GM20000 (cell line): ENCODE data around the gene TET3.

Source experiments
- DNase-seq: peaks from one replicate; pipeline ENCODE4 v3.0.0; 2012; ENCODE audit warnings: low spot score
- TF ChIP-seq, protein P1 (sequence below): IDR thresholded peaks from 2 replicates; pipeline ENCODE4 v1.5.1; 2012; ENCODE audit warnings: mild to moderate bottlenecking, control low read depth; ENCODE audit errors: extremely low read depth, missing control alignments

TET3 gene

DNA sequence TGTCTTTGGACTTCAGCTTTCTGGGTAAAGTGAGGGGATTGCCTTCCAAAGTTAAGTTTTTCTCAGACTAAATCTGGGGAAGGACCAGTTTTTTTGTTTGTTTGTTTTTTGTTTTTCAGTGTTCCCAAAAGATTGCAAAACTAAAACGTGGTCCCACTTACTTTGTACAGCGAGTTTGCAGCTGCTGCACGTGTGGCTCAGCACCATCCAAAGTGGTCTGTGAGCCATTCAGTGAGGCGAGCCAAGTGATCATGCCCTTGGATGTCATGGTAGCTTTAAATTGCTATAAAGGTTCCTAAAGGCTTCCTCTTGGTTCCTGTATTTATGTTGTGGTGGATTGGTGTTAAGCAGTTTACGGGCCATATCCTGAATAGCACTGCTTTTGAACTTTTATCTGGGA lies 23.0 kb downstream of the TET3 start:
- no peak for DNase-seq
- TF ChIP-seq, protein P1, sequence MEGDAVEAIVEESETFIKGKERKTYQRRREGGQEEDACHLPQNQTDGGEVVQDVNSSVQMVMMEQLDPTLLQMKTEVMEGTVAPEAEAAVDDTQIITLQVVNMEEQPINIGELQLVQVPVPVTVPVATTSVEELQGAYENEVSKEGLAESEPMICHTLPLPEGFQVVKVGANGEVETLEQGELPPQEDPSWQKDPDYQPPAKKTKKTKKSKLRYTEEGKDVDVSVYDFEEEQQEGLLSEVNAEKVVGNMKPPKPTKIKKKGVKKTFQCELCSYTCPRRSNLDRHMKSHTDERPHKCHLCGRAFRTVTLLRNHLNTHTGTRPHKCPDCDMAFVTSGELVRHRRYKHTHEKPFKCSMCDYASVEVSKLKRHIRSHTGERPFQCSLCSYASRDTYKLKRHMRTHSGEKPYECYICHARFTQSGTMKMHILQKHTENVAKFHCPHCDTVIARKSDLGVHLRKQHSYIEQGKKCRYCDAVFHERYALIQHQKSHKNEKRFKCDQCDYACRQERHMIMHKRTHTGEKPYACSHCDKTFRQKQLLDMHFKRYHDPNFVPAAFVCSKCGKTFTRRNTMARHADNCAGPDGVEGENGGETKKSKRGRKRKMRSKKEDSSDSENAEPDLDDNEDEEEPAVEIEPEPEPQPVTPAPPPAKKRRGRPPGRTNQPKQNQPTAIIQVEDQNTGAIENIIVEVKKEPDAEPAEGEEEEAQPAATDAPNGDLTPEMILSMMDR = no peak

DNA sequence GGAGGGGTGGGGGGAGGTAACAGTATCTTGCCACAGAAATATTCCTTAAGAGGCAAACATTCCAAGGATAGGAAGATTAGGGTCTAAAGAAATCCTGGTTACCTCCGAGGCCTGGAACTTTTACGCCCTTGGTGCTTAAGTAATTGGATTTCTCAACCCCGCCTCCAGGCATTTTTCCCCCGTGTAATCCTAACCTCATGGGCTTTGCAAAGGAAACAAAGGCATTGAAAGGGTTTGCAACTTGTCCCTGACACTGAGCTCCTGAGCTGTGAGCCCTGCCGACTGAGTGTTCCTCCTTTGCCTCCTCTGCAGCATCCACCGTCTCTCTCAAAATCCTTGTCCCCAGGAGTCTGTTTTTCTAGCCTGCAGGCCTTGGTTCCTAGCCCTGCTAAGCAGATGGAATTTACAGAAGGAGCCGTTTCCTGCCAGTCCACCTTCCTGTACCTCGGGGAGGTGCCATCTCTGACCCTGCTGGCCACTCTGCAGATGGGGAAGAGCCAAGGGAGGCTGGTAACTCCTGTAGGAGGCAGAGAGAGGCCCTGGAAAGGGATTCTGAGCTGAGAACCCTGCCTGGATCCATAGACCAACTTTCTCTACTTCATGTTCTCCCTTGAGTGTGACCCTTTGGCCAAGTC lies 24.2 kb downstream of the TET3 start:
- DNase-seq = no peak
- TF ChIP-seq, protein P1 = no peak

DNA sequence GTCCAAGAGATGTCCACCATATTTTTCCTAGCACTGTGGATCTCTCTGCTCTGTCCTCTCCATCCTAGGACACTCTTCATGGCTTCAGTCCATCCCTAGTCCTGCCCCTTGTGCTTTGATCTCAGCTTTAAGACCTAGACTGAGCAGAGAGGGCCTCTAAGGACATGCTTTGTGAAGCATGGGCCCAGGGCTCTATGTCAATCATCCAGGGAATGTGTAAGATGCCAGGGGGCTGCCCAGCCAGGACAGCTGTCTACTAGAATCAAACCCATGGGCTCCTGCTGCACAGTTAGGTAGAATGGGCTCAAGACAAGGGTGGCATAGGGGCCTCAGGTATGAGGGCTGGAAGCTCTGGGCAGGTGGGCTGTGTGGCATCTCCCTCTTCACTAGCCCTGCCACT lies 24.9 kb downstream of the TET3 start:
- TF ChIP-seq, protein P1 = no peak
- DNase-seq = no peak

DNA sequence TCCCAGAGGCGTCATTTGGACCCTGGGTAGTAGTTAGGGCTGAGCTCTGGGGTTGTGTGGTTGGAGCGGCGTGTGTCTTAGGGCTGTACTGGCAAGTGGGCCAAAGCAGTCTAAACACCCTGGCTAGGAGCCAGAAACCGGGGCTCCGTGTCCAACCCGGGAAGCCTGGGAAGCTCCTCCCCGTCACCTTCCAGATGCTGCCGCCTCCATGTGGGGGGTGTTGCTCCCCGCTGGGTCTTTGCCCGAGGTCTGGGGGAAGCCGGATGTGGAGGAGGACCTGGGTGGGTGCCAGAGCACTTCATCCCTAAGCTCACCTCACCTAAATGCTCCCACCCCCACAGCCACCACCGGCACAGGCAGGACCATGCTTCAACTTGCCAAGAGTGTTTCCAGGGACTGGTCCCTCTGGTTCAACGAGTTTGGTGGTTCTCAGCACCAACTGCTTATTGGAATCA lies 25.4 kb downstream of the TET3 start:
- no peak for DNase-seq

DNA sequence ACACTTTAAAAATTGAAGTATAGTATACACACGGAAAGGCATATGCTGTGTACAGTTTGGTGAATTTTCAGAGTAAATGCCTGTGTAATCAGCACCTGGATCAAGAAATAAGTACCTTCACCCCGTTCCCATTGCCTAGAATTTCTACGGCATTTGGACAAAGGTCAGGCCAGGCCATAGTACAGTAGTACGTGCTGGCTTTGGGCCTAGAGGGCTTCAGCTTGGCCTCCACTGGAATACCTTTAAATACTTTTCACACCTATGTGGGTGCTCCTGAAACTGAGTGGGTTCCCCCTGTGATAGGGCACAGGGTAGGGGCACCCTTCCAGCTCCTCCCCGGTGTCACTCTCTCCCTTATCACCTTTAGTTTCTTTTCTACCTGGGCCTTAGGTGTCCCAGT lies 26.5 kb downstream of the TET3 start:
- TF ChIP-seq, protein P1 = no peak
- no peak for DNase-seq

More for the DNA sequence above, 25.4 kb downstream of the TET3 start:
- TF ChIP-seq, protein P1 = no peak

DNA sequence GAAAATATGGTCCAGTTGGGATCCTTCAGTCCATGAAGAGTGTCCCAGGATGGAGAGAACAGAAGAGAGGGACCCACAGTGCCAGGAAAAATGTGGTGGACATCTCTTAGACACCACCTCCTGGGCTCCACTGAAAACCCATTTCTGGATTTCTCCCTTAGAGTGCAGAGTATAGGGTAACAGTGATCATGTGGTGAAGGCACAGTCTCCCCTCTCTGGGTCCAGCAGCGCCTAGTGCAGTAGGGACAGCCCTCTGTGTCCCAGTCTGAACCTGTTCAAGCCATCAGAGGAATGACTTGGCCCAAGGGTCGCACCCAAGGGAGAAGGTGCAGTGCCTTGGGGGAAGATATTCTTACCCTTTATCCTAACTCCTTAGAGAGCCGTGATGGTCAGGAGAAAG lies 30.1 kb downstream of the TET3 start:
- TF ChIP-seq, protein P1 = no peak
- DNase-seq = no peak

DNA sequence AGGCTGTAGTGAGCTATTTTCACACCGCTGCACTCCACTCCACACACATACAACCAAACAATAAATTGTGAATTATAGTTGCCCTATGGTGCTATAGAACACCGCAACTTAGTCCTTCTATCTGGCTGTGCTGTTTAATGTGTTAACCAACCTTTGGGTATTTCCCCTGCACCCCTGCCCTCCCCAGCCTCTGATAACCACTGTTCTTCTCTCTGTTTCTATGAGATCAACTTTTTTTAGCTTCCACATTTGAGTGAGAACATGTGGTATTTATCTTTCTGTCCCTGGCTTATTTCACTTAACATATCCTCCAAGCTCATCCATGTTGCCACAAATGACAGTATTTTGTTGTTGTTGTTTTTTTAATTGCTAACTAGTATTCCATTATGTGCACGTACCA lies 32.5 kb downstream of the TET3 start:
- DNase-seq = no peak
- TF ChIP-seq, protein P1 = no peak
